Prostate gland (tissue), 2 donors: ENCODE measurements around the gene DCAF10. TPM values are rescaled to one million over a fixed set of nuclear protein-coding genes. Genes with fewer than 3 reads are reported as not detected.

ENCODE experiments used
- DNase-seq: peaks from one replicate; pipeline ENCODE4 v3.0.0-alpha.2; 2019; ENCODE audit warnings: low spot score
- H3K27ac ChIP-seq, 2 donors: fragments of 200-600 bp; sonication (generic); 2 replicates each; pipeline ENCODE4 v1.5.1; 2017 to 2019
- H3K27me3 ChIP-seq: fragments of 200-600 bp; sonication (generic); replicated peaks from 2 replicates; pipeline ENCODE4 v1.5.1; 2019; ENCODE audit not compliant: insufficient read depth
- H3K36me3 ChIP-seq, 2 donors: fragments of 200-600 bp; sonication (generic); 1 replicate in 1 of 2; 2 replicates in 1 of 2; pipeline versions ENCODE4 v1.5.1 to v1.8.1; 2017 to 2019
- H3K4me1 ChIP-seq: fragments of 200-600 bp; sonication (generic); replicated peaks from 2 replicates; pipeline ENCODE4 v1.5.1; 2019
- H3K4me3 ChIP-seq, 2 donors: fragments of 200-600 bp; sonication (generic); 2 replicates each; pipeline ENCODE4 v1.5.1; 2017 to 2019
- H3K9me3 ChIP-seq: fragments of 200-600 bp; sonication (generic); 2 replicates; pipeline ENCODE4 v1.5.1; 2017
- CTCF ChIP-seq, 4 experiments: fragments of 200-600 bp in 2 of 4; fragments of 450-650 bp in 2 of 4; sonication (generic) in 2 of 4; IDR thresholded peaks; 1 replicate in 3 of 4; 2 replicates in 1 of 4; pipeline ENCODE4 v1.5.1; 2016 to 2019; ENCODE audit warnings: antibody characterized with exemption in 4 of 4, mild to moderate bottlenecking in 2 of 4, moderate library complexity in 2 of 4
- POLR2A ChIP-seq: fragments of 450-650 bp; IDR thresholded peaks from one replicate; pipeline ENCODE4 v1.6.1; 2016; ENCODE audit warnings: antibody characterized with exemption, mild to moderate bottlenecking
- POLR2AphosphoS5 ChIP-seq: sonication (generic); formaldehyde crosslinking; IDR thresholded peaks from one replicate; pipeline ENCODE4 v1.6.1; 2017; ENCODE audit warnings: antibody characterized with exemption
- WGBS: methylation state at CpG from one replicate; pipeline ENCODE4 v1.1.5; 2018; 5-methylcytosine and 5-hydroxymethylcytosine counted together
- intact Hi-C: fragments of 100-400 bp; cut with DNase I; formaldehyde crosslinking; loops from one replicate; pipeline ENCODE4 v1.14.2; 2022
- total RNA-seq, 2 donors: library from RNA; depleted of rRNA; stranded (reverse); fragments of >200 nt; gene quantifications; one replicate each; pipeline ENCODE4 v1.1.0, GENCODE V29; 2016

DCAF10 gene
- total RNA-seq, 2 donors from 2014 or later: 24.2 to 30.5 TPM

GRCh38 chr9:37769306-37769705 is 31.3 kb upstream of the DCAF10 start:
- 69% methylated on average over 5 of the region's 5 CpGs for WGBS
- H3K27ac ChIP-seq: no peak overlapping the region
- H3K36me3 ChIP-seq: no peaks in the 10 kb centered on the region
- no peaks in the 10 kb centered on the region for H3K9me3 ChIP-seq
- no peak overlapping the region for H3K4me3 ChIP-seq
- H3K4me1 ChIP-seq: no peaks in the 10 kb centered on the region
- TF ChIP-seq POLR2A (no peak), CTCF (IDR thresholded peaks at IDR 0.05) (no peak), POLR2AphosphoS5 (no peak)
- DNase-seq: no peak
- no peaks in the 10 kb centered on the region for H3K27me3 ChIP-seq
- intact Hi-C loops: no loop called here

- no peak overlapping the region for H3K4me3 ChIP-seq
- intact Hi-C loops: no loop called here
- no peaks in the 10 kb centered on the region for H3K36me3 ChIP-seq
- H3K27me3 ChIP-seq: no peaks in the 10 kb centered on the region
- 96% methylated on average over 3 of the region's 3 CpGs for WGBS
- TF ChIP-seq CTCF (IDR thresholded peaks at IDR 0.05): no peak
- no peak for TF ChIP-seq POLR2A
- TF ChIP-seq POLR2AphosphoS5: no peak
- DNase-seq: no peak
- H3K9me3 ChIP-seq: no peaks in the 10 kb centered on the region
- no peaks in the 10 kb centered on the region for H3K4me1 ChIP-seq
- H3K27ac ChIP-seq: no peak overlapping the region
Measured at GRCh38 chr9:37769995-37770394, 30.6 kb upstream of the DCAF10 start.

GRCh38 chr9:37775216-37775919 is 25.2 kb upstream of the DCAF10 start:
- no peak for TF ChIP-seq POLR2A
- TF ChIP-seq POLR2AphosphoS5: no peak
- no peak for TF ChIP-seq CTCF (IDR thresholded peaks at IDR 0.05)
- intact Hi-C loops: no loop called here
- no peak for DNase-seq
- Histone ChIP-seq H3K4me1 (no peaks in the 10 kb centered on the region), H3K4me3 (no peak overlapping the region), H3K36me3 (peaks cover 0 to 12% of the 10 kb centered on the region in 2 donors), H3K9me3 (no peaks in the 10 kb centered on the region), H3K27ac (no peak overlapping the region), H3K27me3 (no peaks in the 10 kb centered on the region)
- 100% methylated on average over 1 of the region's 1 CpG for WGBS

GRCh38 chr9:37776328-37776727 is 24.3 kb upstream of the DCAF10 start:
- no peaks in the 10 kb centered on the region for H3K4me1 ChIP-seq
- H3K4me3 ChIP-seq: no peak overlapping the region
- H3K27me3 ChIP-seq: no peaks in the 10 kb centered on the region
- H3K36me3 ChIP-seq: peaks cover 0 to 12% of the 10 kb centered on the region in 2 donors
- 87% methylated on average over 5 of the region's 5 CpGs for WGBS
- no peak overlapping the region for H3K27ac ChIP-seq
- intact Hi-C loops: no loop called here
- TF ChIP-seq CTCF (IDR thresholded peaks at IDR 0.05) (no peak), POLR2AphosphoS5 (no peak), POLR2A (no peak)
- no peaks in the 10 kb centered on the region for H3K9me3 ChIP-seq
- DNase-seq: no peak

- no peak overlapping the region for H3K4me3 ChIP-seq
- no peak for DNase-seq
- H3K9me3 ChIP-seq: no peaks in the 10 kb centered on the region
- no peak for TF ChIP-seq POLR2A
- TF ChIP-seq CTCF (IDR thresholded peaks at IDR 0.05): no peak
- no peak for TF ChIP-seq POLR2AphosphoS5
- H3K27me3 ChIP-seq: no peaks in the 10 kb centered on the region
- peaks cover 0 to 12% of the 10 kb centered on the region in 2 donors for H3K36me3 ChIP-seq
- no peak overlapping the region for H3K27ac ChIP-seq
- WGBS: 47% methylated on average over 2 of the region's 2 CpGs
- H3K4me1 ChIP-seq: no peaks in the 10 kb centered on the region
- intact Hi-C loops: no loop called here
Measured at GRCh38 chr9:37778534-37778933, 22.1 kb upstream of the DCAF10 start.
